Karpas-422 (cell line): ENCODE measurements around the gene ABCF2. TPM values are rescaled to one million over a fixed set of nuclear protein-coding genes. Genes with fewer than 3 reads are reported as not detected.

Source experiments
- DNase-seq: peaks from one replicate; pipeline ENCODE4 v3.0.0-alpha.2; 2015
- H2AFZ ChIP-seq: fragments of 200-600 bp; sonication (generic); 2 replicates; pipeline ENCODE4 v1.6.1; 2014; ENCODE audit warnings: antibody characterized with exemption, low read length, mixed read lengths
- H3K27ac ChIP-seq: fragments of 200-600 bp; sonication (generic); 2 replicates; pipeline ENCODE4 v1.5.1; 2014; ENCODE audit warnings: mild to moderate bottlenecking, low read length, moderate library complexity
- H3K27me3 ChIP-seq: fragments of 200-600 bp; sonication (generic); 2 replicates; pipeline ENCODE4 v1.6.1; 2014; ENCODE audit warnings: low read length, mixed read lengths
- H3K36me3 ChIP-seq: fragments of 200-600 bp; sonication (generic); 2 replicates; pipeline ENCODE4 v1.6.1; 2014; ENCODE audit warnings: low read length, mixed read lengths; ENCODE audit not compliant: insufficient read depth
- H3K4me1 ChIP-seq: fragments of 200-600 bp; sonication (generic); 2 replicates; pipeline ENCODE4 v1.6.1; 2014; ENCODE audit warnings: mild to moderate bottlenecking, low read length, mixed read lengths
- H3K4me2 ChIP-seq: fragments of 200-600 bp; sonication (generic); 2 replicates; pipeline ENCODE4 v1.6.1; 2014; ENCODE audit warnings: low read length, low read depth, mild to moderate bottlenecking; ENCODE audit not compliant: poor library complexity, severe bottlenecking
- H3K4me3 ChIP-seq: fragments of 200-600 bp; sonication (generic); 2 replicates; pipeline ENCODE4 v1.5.1; 2014; ENCODE audit warnings: mild to moderate bottlenecking, antibody characterized with exemption, low read length, mixed read lengths
- H3K79me2 ChIP-seq: fragments of 200-600 bp; sonication (generic); 2 replicates; pipeline ENCODE4 v1.6.1; 2014; ENCODE audit warnings: mild to moderate bottlenecking, low read length, mixed read lengths
- H3K9ac ChIP-seq: fragments of 200-600 bp; sonication (generic); 2 replicates; pipeline ENCODE4 v1.6.0; 2014; ENCODE audit warnings: low read length
- H3K9me2 ChIP-seq: fragments of 200-600 bp; sonication (generic), shearing (Covaris generic); replicated peaks from 2 replicates; pipeline ENCODE4 v1.6.0; 2014; ENCODE audit warnings: mild to moderate bottlenecking, low read length, moderate library complexity; ENCODE audit not compliant: insufficient read depth
- H3K9me3 ChIP-seq: fragments of 300-700, 200-600 bp; sonication (generic); 2 replicates; pipeline ENCODE4 v1.6.1; 2014; ENCODE audit warnings: low read length, mixed read lengths
- H4K20me1 ChIP-seq: fragments of 200-600 bp; sonication (generic); 2 replicates; pipeline ENCODE4 v1.6.1; 2014; ENCODE audit warnings: mild to moderate bottlenecking, antibody characterized with exemption, low read length, low read depth; ENCODE audit not compliant: insufficient read depth
- total RNA-seq: library from RNA; depleted of rRNA; stranded (reverse); fragments of >200 nt; shearing (Covaris generic); gene quantifications from 2 replicates; pipeline ENCODE4 v1.2.3, GENCODE V29; 2014; ENCODE audit warnings: low replicate concordance; rRNA removed

The ABCF2 gene
- total RNA-seq, 1 experiment from 2014 or later, result 31.2 TPM

GRCh38 chr7:151167197-151167961, 59.6 kb downstream of the ABCF2 start, which contains the start of gene GBX1:
GBX1 (minus strand) TSS chr7:151167694; CDS start chr7:151167548, 146 bp downstream.
- Histone ChIP-seq H3K27me3 (no peaks in the 10 kb centered on the region), H3K27ac (no peak within 1 kb of the TSS), H4K20me1 (no peaks in the 10 kb centered on the region), H3K9me2 (no peaks in the 10 kb centered on the region), H3K9ac (no peak within 1 kb of the TSS), H3K9me3 (no peaks in the 10 kb centered on the region), H3K4me3 (no peak within 1 kb of the TSS), H2AFZ (no peak within 1 kb of the TSS), H3K4me1 (no peaks in the 10 kb centered on the region), H3K79me2 (no peaks in the 10 kb centered on the region), H3K36me3 (no peaks in the 10 kb centered on the region), H3K4me2 (no peak within 1 kb of the TSS)
- no peak for DNase-seq

GRCh38 chr7:151166629-151167196, 60.3 kb downstream of the ABCF2 start:
- H3K79me2 ChIP-seq, result no peaks in the 10 kb centered on the region
- no peaks in the 10 kb centered on the region for H3K9me2 ChIP-seq
- H3K9ac ChIP-seq, result no peak overlapping the region
- no peak overlapping the region for H3K4me2 ChIP-seq
- H3K36me3 ChIP-seq, result no peaks in the 10 kb centered on the region
- H3K4me3 ChIP-seq, result no peak overlapping the region
- H2AFZ ChIP-seq, result no peak overlapping the region
- H3K27me3 ChIP-seq, result no peaks in the 10 kb centered on the region
- H3K4me1 ChIP-seq, result no peaks in the 10 kb centered on the region
- no peak for DNase-seq
- H3K27ac ChIP-seq, result no peak overlapping the region
- no peaks in the 10 kb centered on the region for H3K9me3 ChIP-seq
- H4K20me1 ChIP-seq, result no peaks in the 10 kb centered on the region

Other genes starting within 250 kb of the ABCF2 start
- gene KCNH2, start 248.9 kb downstream of the ABCF2 start, total RNA-seq, result 0.11 and 0.22 TPM in 2 replicates
- 59.8 and 62.5 TPM in 2 replicates for gene NOS3, start 236.2 kb downstream of the ABCF2 start, total RNA-seq
- 0.78 and 1.6 TPM in 2 replicates for gene ATG9B, start 202.7 kb downstream of the ABCF2 start, total RNA-seq
- 19.0 and 27.1 TPM in 2 replicates for gene ABCB8, start 198.8 kb downstream of the ABCF2 start, total RNA-seq
- gene ASIC3, start 178.7 kb downstream of the ABCF2 start, total RNA-seq, result 4.5 and 6.2 TPM in 2 replicates
- gene CDK5, start 169.3 kb downstream of the ABCF2 start, total RNA-seq, result 13.6 and 33.0 TPM in 2 replicates
- 35.1 and 113 TPM in 2 replicates for gene SLC4A2, start 167.6 kb downstream of the ABCF2 start, total RNA-seq
- gene FASTK, start 146.4 kb downstream of the ABCF2 start, total RNA-seq, result 48.8 and 127 TPM in 2 replicates
- 30.9 and 56.4 TPM in 2 replicates for gene TMUB1, start 143.7 kb downstream of the ABCF2 start, total RNA-seq
- gene AGAP3, start 140.7 kb downstream of the ABCF2 start, total RNA-seq, result 0.18 and 1.6 TPM in 2 replicates
- gene GBX1, start 59.5 kb downstream of the ABCF2 start, total RNA-seq, result not detected in 2 replicates
- not detected in 2 replicates for gene ASB10, start 40.0 kb downstream of the ABCF2 start, total RNA-seq
- gene H2BK1, start 16.7 kb downstream of the ABCF2 start, total RNA-seq, result not detected in 2 replicates
- 24.7 and 33.2 TPM in 2 replicates for gene CHPF2, start 5.3 kb upstream of the ABCF2 start, total RNA-seq
- gene SMARCD3, start 21.5 kb upstream of the ABCF2 start, total RNA-seq, result 3.2 and 8.7 TPM in 2 replicates
- 40.0 and 53.0 TPM in 2 replicates for gene NUB1, start 114.6 kb upstream of the ABCF2 start, total RNA-seq
- not detected in 2 replicates for gene WDR86, start 182.8 kb upstream of the ABCF2 start, total RNA-seq
- gene CRYGN, start 212.9 kb upstream of the ABCF2 start, total RNA-seq, result not detected in 2 replicates